Upper lobe of left lung (tissue), 4 donors: ENCODE data around the gene UBE2D4.

Experiments used
- CTCF ChIP-seq, 6 experiments: fragments of 450-650 bp in 4 of 6; fragments of 200-600 bp in 2 of 6; sonication (generic) in 2 of 6; IDR thresholded peaks; one replicate each; pipeline ENCODE4 v1.5.1; 2016 to 2019; ENCODE audit warnings: antibody characterized with exemption in 6 of 6
- POLR2AphosphoS5 ChIP-seq, 2 donors: sonication (generic); formaldehyde crosslinking; IDR thresholded peaks; one replicate each; pipeline ENCODE4 v1.5.1; 2017; ENCODE audit warnings: antibody characterized with exemption in 2 of 2

DNA sequence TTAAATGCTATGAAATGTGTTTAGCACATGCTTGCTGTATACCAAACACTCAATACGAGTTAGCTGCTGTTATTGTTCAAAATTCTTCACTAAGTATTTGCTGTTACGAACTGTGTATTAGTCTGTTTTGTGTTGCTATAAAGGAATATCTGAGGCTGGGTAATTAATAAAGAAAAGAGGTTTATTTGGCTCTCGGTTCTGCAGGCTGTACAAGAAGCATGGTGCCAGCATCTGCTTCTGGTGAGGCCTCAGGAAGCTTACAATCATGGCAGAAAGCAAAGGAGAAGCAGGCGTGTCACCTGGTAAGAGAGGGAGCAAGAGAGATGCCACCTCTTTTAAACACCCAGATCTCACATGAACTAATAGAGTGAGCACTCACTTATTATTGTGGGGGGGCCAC is 1.6 kb downstream of the UBE2D4 start:
- TF ChIP-seq CTCF (IDR thresholded peaks at IDR 0.05) (no peak), POLR2AphosphoS5 (IDR thresholded peaks at IDR 0.05) (no peak)
